ENCODE measurements around the gene ASTN1.

The ASTN1 gene

DNA sequence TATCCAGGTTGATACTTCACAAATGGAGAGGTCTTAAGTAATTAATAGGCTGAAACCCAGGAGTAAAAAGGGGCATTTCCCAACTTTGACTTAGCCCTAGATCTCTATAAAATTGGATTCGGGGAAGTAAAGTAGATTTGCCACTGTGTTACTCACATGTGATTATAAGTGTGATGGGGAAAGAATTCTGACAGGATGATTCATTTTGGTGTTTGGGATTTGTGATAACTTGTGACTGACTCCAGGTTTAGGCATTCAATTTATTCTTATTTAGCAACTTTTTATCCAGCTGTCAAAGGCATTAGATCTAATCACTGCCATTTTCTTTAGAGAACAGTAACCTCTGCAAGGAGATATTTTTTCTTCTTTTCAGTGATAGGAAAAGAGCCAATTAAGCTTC is 175.5 kb downstream of the ASTN1 start:
- Histone ChIP-seq H3K23ac (ENCODE audit: low read length in 2 of 2) (no peak overlapping the region), H2AK5ac (ENCODE audit: low read length, severe bottlenecking) (no peak overlapping the region), H3K27me3 (ENCODE audit: control insufficient read depth in 1 of 2, insufficient read depth in 1 of 2, low read length in 2 of 2) (peaks cover 6 to 10% of the 10 kb centered on the region in 2 experiments), H2BK12ac (ENCODE audit: low read length in 2 of 2) (no peak overlapping the region), H2BK120ac (ENCODE audit: low read depth, low read length) (no peak overlapping the region), H3K36me3 (ENCODE audit: control insufficient read depth in 1 of 2, insufficient read depth in 2 of 2, low read depth in 1 of 2, low read length in 2 of 2) (no peaks in the 10 kb centered on the region), H3K79me1 (replicated peaks; ENCODE audit: low read length, poor library complexity, severe bottlenecking) (no peaks in the 10 kb centered on the region), H3K4me3 (ENCODE audit: insufficient read depth in 1 of 2, low read depth in 1 of 2, low read length in 2 of 2) (no peak overlapping the region), H2BK5ac (ENCODE audit: low read depth, low read length, poor library complexity, severe bottlenecking) (no peak overlapping the region), H3K9ac (ENCODE audit: low read length) (no peak overlapping the region), H3K4me2 (ENCODE audit: low read length, poor library complexity, severe bottlenecking) (no peak overlapping the region), H3K9me3 (ENCODE audit: control insufficient read depth, low read length) (no peaks in the 10 kb centered on the region), H3K18ac (ENCODE audit: low read depth in 1 of 2, low read length in 2 of 2) (no peak overlapping the region), H3K4me1 (ENCODE audit: control insufficient read depth, insufficient read depth, low read depth, low read length) (no peaks in the 10 kb centered on the region), H3K14ac (ENCODE audit: low read length in 2 of 2) (no peak overlapping the region), H3K27ac (ENCODE audit: low read length, poor library complexity, severe bottlenecking) (no peak overlapping the region), H3K4ac (ENCODE audit: low read depth in 1 of 2, low read length in 2 of 2) (no peak overlapping the region), H4K91ac (ENCODE audit: low read length) (no peak overlapping the region), H2BK15ac (ENCODE audit: low read depth, poor library complexity, severe bottlenecking) (no peak overlapping the region), H4K8ac (ENCODE audit: low read length) (no peak overlapping the region), H2AFZ (ENCODE audit: low read depth, low read length) (no peak overlapping the region)
- 91% methylated on average over 1 of the region's 1 CpG for WGBS
- no peak for DNase-seq

DNA sequence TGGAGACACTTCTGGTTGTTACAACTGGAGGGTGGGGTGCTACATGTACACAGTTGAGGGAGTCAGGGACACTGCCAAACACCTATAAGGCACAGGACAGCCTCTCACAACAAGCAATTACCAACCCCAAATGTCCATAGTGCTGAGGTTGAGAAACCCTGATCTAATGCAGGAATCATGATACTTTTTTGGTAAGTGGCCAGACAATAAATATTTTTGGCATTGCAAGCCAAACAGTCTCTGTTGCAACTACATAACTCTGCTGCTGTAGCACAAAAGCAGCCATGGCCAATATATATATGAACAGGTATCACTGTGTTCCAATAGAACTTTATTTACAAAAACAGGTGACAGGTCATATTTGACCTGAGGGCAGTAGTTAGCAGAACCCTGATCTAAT is 177.5 kb downstream of the ASTN1 start:
- no peak overlapping the region for H2BK15ac ChIP-seq (ENCODE audit: low read depth, poor library complexity, severe bottlenecking)
- no peak overlapping the region for H3K9ac ChIP-seq (ENCODE audit: low read length)
- H3K79me1 ChIP-seq (replicated peaks; ENCODE audit: low read length, poor library complexity, severe bottlenecking): no peaks in the 10 kb centered on the region
- peaks cover 6 to 18% of the 10 kb centered on the region in 2 experiments for H3K27me3 ChIP-seq (ENCODE audit: control insufficient read depth in 1 of 2, insufficient read depth in 1 of 2, low read length in 2 of 2)
- no peak overlapping the region for H3K4me2 ChIP-seq (ENCODE audit: low read length, poor library complexity, severe bottlenecking)
- H3K4ac ChIP-seq (ENCODE audit: low read depth in 1 of 2, low read length in 2 of 2): no peak overlapping the region
- no peak overlapping the region for H3K4me3 ChIP-seq (ENCODE audit: insufficient read depth in 1 of 2, low read depth in 1 of 2, low read length in 2 of 2)
- no peak overlapping the region for H2AFZ ChIP-seq (ENCODE audit: low read depth, low read length)
- H3K18ac ChIP-seq (ENCODE audit: low read depth in 1 of 2, low read length in 2 of 2): no peak overlapping the region
- no peak overlapping the region for H4K8ac ChIP-seq (ENCODE audit: low read length)
- H3K27ac ChIP-seq (ENCODE audit: low read length, poor library complexity, severe bottlenecking): no peak overlapping the region
- no peak overlapping the region for H2BK5ac ChIP-seq (ENCODE audit: low read depth, low read length, poor library complexity, severe bottlenecking)
- H3K23ac ChIP-seq (ENCODE audit: low read length in 2 of 2): no peak overlapping the region
- H4K91ac ChIP-seq (ENCODE audit: low read length): no peak overlapping the region
- H3K4me1 ChIP-seq (ENCODE audit: control insufficient read depth, insufficient read depth, low read depth, low read length): no peaks in the 10 kb centered on the region
- DNase-seq: no peak
- H3K36me3 ChIP-seq (ENCODE audit: control insufficient read depth in 1 of 2, insufficient read depth in 2 of 2, low read depth in 1 of 2, low read length in 2 of 2): no peaks in the 10 kb centered on the region
- no peak overlapping the region for H2BK120ac ChIP-seq (ENCODE audit: low read depth, low read length)
- no peak overlapping the region for H2AK5ac ChIP-seq (ENCODE audit: low read length, severe bottlenecking)
- H2BK12ac ChIP-seq (ENCODE audit: low read length in 2 of 2): no peak overlapping the region
- no peaks in the 10 kb centered on the region for H3K9me3 ChIP-seq (ENCODE audit: control insufficient read depth, low read length)
- H3K14ac ChIP-seq (ENCODE audit: low read length in 2 of 2): no peak overlapping the region

DNA sequence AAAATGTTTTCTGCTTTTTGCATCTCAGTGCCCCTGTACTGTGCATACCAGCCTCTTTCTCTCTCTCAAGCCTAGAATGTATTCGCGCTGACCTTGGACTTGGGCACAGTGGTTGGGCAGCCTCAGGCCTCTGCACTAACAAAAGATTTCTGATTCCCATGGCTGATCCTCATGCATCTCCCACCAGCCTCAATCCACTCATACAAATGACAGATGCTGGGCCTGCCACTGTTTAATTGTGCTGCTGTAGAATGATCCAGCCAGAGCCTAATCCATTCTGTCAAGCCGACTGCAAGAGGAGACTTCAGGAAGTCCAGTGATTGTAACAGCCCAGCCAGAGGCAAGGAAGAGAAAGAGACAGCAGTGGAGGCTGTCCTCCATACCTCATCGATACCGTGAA is 180.8 kb downstream of the ASTN1 start:
- no peaks in the 10 kb centered on the region for H3K79me1 ChIP-seq (replicated peaks; ENCODE audit: low read length, poor library complexity, severe bottlenecking)
- no peak overlapping the region for H3K14ac ChIP-seq (ENCODE audit: low read length in 2 of 2)
- H2BK5ac ChIP-seq (ENCODE audit: low read depth, low read length, poor library complexity, severe bottlenecking): no peak overlapping the region
- no peak overlapping the region for H2AK5ac ChIP-seq (ENCODE audit: low read length, severe bottlenecking)
- no peak for DNase-seq
- no peak overlapping the region for H2BK12ac ChIP-seq (ENCODE audit: low read length in 2 of 2)
- no peak overlapping the region for H2BK15ac ChIP-seq (ENCODE audit: low read depth, poor library complexity, severe bottlenecking)
- no peak overlapping the region for H3K4me2 ChIP-seq (ENCODE audit: low read length, poor library complexity, severe bottlenecking)
- no peak overlapping the region for H3K27ac ChIP-seq (ENCODE audit: low read length, poor library complexity, severe bottlenecking)
- peaks cover 6 to 33% of the 10 kb centered on the region in 2 experiments for H3K27me3 ChIP-seq (ENCODE audit: control insufficient read depth in 1 of 2, insufficient read depth in 1 of 2, low read length in 2 of 2)
- H3K9me3 ChIP-seq (ENCODE audit: control insufficient read depth, low read length): no peaks in the 10 kb centered on the region
- no peaks in the 10 kb centered on the region for H3K36me3 ChIP-seq (ENCODE audit: control insufficient read depth in 1 of 2, insufficient read depth in 2 of 2, low read depth in 1 of 2, low read length in 2 of 2)
- H2BK120ac ChIP-seq (ENCODE audit: low read depth, low read length): no peak overlapping the region
- no peak overlapping the region for H3K9ac ChIP-seq (ENCODE audit: low read length)
- no peak overlapping the region for H3K4ac ChIP-seq (ENCODE audit: low read depth in 1 of 2, low read length in 2 of 2)
- H4K8ac ChIP-seq (ENCODE audit: low read length): no peak overlapping the region
- H3K23ac ChIP-seq (ENCODE audit: low read length in 2 of 2): no peak overlapping the region
- no peak overlapping the region for H2AFZ ChIP-seq (ENCODE audit: low read depth, low read length)
- H3K18ac ChIP-seq (ENCODE audit: low read depth in 1 of 2, low read length in 2 of 2): no peak overlapping the region
- no peaks in the 10 kb centered on the region for H3K4me1 ChIP-seq (ENCODE audit: control insufficient read depth, insufficient read depth, low read depth, low read length)
- no peak overlapping the region for H4K91ac ChIP-seq (ENCODE audit: low read length)
- no peak overlapping the region for H3K4me3 ChIP-seq (ENCODE audit: insufficient read depth in 1 of 2, low read depth in 1 of 2, low read length in 2 of 2)
- 91% methylated on average over 5 of the region's 5 CpGs for WGBS

DNA sequence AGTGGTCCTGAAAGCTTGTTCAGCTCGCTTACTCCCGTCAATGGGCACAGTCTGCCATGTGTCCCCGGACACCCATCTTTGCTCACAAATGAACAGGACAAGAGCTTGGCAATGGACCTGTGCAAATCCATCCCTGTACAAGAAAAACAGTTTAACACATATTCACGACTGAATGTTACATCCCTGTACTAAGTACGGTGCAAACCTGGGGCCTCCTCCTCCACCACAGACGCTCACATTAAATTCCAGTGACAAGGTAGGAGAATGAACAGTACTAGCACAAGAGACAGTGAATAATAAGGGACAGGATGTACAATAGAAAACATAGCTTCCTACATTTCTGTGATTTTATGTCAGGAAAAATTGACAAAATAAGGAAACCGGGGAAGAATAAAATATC is 187.7 kb downstream of the ASTN1 start:
- Histone ChIP-seq H2BK15ac (ENCODE audit: low read depth, poor library complexity, severe bottlenecking) (no peak overlapping the region), H4K91ac (ENCODE audit: low read length) (no peak overlapping the region), H3K27me3 (ENCODE audit: control insufficient read depth in 1 of 2, insufficient read depth in 1 of 2, low read length in 2 of 2) (peaks cover 0 to 17% of the 10 kb centered on the region in 2 experiments), H3K4me2 (ENCODE audit: low read length, poor library complexity, severe bottlenecking) (no peak overlapping the region), H2BK12ac (ENCODE audit: low read length in 2 of 2) (no peak overlapping the region), H3K4ac (ENCODE audit: low read depth in 1 of 2, low read length in 2 of 2) (no peak overlapping the region), H2AK5ac (ENCODE audit: low read length, severe bottlenecking) (no peak overlapping the region), H3K14ac (ENCODE audit: low read length in 2 of 2) (no peak overlapping the region), H3K9me3 (ENCODE audit: control insufficient read depth, low read length) (no peaks in the 10 kb centered on the region), H2AFZ (ENCODE audit: low read depth, low read length) (no peak overlapping the region), H3K23ac (ENCODE audit: low read length in 2 of 2) (peak overlapping the region in 1 of 2 experiments; percentile 5), H2BK5ac (ENCODE audit: low read depth, low read length, poor library complexity, severe bottlenecking) (no peak overlapping the region), H3K18ac (ENCODE audit: low read depth in 1 of 2, low read length in 2 of 2) (no peak overlapping the region), H3K27ac (ENCODE audit: low read length, poor library complexity, severe bottlenecking) (no peak overlapping the region), H4K8ac (ENCODE audit: low read length) (no peak overlapping the region), H3K36me3 (ENCODE audit: control insufficient read depth in 1 of 2, insufficient read depth in 2 of 2, low read depth in 1 of 2, low read length in 2 of 2) (no peaks in the 10 kb centered on the region), H3K4me1 (ENCODE audit: control insufficient read depth, insufficient read depth, low read depth, low read length) (no peaks in the 10 kb centered on the region), H2BK120ac (ENCODE audit: low read depth, low read length) (no peak overlapping the region), H3K9ac (ENCODE audit: low read length) (no peak overlapping the region), H3K4me3 (ENCODE audit: insufficient read depth in 1 of 2, low read depth in 1 of 2, low read length in 2 of 2) (no peak overlapping the region), H3K79me1 (replicated peaks; ENCODE audit: low read length, poor library complexity, severe bottlenecking) (no peaks in the 10 kb centered on the region)
- DNase-seq: no peak
- WGBS: 78% methylated on average over 4 of the region's 7 CpGs

Data from mesenchymal stem cell (in vitro differentiated cells and primary cell).